HG02840 (cell line): ENCODE measurements around the gene PRKN.
A peak's percentile ranks its signal among the peaks of the same experiment; 100 is the strongest.

Experiments used
- ATAC-seq: cut with Tn5 transposase; IDR thresholded peaks from one replicate; pipeline ENCODE4 v1.9.1; 2021; ENCODE audit warnings: mild to moderate bottlenecking, moderate library complexity, moderate number of reproducible peaks; ENCODE audit not compliant: unreplicated experiment, low FRiP score

The PRKN gene

DNA sequence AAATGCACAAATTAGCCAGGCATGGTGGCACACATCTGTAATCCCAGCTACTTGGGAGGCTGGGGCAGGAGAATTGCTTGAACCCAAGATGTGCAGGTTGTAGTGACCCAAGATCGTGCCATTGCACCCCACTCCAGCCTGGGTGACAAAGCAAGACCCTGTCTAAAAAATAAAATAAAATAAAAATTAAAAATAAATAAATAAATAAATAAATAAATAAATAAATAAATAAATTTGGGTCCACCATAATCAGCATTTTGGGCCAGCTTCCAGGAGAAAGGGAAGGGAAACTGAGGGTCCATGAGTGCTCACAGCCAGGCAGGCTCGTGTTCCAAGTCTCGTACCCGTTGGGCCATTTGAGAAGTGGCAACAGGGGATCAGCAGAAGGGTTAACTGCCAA is 1322.1 kb downstream of the PRKN start:
- no peak for ATAC-seq

DNA sequence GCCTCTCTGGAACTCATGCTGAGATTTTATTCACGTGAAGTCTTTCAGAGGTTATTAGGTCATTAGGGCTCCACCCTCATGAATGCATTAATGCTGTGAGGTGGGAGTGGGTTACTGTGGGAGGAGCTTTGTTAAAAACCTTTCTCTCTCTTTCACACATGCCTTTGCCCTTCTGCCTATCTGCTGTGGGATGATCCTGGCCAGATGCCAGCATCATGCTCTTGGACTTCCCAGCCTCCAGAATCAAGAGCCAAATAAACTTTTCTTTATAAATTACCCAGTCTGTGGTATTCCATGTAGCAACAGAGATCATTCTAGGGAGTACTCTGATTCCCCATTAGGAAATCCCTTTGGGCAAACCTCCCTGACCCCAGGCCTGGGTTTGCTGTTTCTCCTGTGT is 1323.8 kb downstream of the PRKN start:
- ATAC-seq, result no peak

DNA sequence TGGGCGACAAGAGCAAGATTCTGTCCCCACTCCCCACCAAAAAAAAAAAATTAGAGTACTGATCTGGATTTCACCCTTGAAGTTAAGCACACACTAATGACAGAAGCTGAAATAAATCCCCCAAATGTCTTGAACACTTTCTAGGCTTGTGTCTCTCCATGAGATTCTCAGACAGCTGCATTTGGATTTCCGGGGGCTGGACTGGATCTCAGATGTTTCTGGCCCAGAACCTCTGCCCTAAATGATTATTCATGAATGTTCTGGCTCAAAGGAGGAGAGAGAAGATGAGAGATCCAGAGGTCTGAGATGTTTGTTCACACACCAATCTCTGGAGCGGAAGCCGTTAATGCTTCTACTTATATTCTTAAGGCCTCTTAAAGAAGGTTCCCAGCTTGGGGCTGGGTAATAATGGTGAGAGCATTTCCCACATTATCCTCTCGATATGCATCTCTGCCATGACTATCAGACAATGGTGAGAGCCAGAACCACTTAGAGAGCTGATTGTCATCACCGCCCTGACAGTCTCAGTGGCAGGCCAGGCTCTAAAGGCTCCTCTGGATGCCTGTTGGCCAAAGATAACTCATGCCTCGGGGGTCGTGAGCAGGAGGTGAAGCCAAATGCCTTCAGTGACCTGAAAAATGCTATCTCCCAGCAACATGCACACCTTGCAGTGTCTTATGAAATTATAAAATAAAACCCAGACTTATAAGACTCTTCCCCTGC is 1325.8 kb downstream of the PRKN start:
- no peak for ATAC-seq

DNA sequence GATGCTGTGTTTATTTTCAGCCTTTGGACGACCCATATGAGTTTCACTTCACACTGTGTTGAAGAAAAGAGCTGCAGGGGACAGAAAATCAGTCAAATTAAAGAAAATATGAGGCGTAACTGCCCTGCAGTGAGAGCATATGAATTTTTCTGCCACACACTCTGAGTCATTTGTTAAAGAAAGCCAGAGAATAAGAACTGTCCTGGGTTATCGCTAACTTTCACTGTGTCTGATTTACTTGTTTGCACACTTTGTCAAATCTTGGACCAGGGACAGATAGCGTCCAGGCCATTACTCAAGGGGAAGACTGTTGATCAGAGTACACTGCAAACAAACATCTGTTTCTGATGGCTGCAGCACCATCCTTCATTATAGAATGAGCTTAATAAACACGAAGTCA is 1326.9 kb downstream of the PRKN start:
- ATAC-seq, result no peak

DNA sequence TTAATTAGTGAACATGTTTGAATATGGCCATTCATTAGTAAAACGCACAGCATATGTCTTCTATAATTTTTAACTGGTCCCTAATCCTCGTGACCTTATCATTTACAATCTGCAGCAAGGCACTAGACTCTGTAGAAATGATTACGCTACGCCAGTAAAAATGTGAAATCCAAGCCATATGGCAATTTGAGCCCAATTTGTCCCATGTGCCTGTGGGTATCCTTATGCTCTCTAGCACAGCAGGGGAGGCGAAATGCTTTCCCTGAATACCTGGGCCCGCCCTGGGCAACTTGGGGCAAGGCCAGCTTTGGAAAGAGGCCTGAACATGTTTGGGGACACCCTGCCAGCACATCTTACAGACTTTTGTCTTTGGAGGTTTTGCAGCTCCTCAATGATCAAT is 1331.0 kb downstream of the PRKN start:
- ATAC-seq, result no peak

DNA sequence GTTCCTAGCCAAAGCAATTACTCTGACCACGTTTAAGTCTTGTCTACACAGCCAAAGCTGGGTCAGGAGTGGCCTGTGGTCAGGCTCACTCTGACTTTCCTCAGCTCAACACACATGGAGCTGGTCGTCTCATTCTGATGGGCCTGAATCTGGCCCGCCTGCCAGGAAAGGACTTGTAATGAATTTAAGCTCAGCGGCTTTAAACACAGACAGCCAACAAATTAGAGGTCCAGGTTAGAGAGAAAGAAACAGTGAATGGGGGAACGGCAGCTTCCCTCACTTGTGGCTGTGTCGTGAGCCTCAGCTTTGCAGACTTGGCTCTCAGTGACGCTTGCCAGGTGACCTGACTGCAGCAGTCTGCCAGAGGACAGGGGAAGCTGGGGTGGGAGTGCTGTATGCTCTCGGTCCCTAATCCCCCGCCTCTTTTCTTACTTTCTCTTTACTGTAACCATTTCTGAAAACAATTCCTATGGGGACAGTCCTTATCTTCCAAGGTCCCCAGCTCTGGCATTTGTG is 1331.8 kb downstream of the PRKN start:
- ATAC-seq, result no peak

DNA sequence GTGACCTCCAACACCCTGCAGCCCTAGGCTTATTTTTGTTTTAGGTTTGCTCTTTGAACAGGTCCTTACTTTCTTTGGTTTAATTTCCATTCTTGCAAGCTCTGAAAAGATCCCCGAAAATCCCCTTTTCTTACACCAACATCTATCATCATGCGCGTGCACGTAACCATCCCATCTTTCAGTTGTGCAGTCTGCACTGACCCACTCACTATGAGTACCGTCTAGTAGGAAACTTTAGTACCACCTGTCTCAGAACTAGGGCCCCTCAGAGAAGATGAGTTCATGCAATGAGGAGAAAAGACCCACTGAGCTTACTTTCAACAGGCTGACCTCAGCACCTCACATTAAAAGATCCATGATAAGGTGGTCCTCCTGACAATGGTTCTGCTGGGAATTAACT is 1333.1 kb downstream of the PRKN start:
- ATAC-seq, result no peak

DNA sequence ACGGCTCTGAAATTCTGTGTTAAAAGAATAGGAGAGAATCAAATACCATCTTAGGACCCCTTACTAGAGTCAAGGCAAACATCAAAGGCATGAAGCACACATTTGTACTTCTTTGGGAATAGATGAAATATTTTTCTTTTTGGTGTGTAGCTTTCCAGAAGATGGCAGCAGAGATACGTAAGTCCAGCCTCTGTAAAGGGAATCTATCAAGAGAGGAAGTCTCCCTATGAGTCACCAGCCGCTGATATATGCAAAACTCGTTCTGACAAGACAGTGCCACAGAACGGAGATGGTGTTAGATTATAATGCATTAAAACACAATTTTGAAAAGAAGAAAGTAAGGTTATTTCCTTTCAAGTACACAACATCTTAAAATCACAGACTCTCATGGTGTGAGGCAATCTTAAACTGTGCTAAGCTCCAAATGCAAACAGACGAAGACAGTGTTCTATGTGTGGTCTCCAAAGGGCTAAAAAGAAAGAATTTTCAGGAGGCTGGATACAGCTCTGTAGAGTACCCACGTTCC is 1333.7 kb downstream of the PRKN start:
- ATAC-seq, result peak; percentile 100

DNA sequence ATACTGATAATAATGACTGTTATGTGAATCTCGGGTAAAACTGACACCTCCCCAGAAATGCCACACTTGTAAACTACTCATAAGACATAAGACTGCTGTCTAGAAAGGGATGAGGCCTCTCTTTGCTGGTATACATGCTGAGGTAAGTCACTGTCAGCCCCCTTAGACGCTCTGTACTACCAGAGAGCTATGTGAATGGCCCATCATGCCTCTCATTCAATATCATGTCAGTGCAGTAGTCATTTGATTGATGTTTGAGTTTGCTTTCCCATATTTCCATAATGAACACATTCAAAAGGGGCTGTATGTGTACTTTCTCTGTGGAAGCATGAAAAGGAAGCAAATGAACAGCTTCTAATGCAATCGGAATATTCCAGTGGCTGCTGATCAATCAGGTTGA is 1334.3 kb downstream of the PRKN start:
- ATAC-seq, result no peak

DNA sequence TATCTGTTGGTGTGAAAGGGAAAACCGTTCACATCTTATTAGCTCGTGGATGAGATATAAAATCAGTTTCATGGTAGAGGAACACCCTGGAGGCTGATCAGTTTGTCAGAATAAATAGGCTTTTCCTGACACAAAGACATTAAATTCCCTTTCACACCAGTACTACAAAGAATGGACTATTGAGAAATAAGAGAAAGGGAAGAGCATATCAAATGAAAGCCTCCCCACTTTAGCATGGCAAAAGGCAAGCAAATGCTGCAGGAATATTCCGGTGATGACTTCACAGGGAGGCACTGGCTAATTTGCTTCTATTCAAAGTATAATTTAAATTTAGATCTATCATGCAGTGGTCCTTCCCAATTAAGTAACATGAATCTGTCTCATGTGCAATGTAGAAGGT is 1337.8 kb downstream of the PRKN start:
- no peak for ATAC-seq

DNA sequence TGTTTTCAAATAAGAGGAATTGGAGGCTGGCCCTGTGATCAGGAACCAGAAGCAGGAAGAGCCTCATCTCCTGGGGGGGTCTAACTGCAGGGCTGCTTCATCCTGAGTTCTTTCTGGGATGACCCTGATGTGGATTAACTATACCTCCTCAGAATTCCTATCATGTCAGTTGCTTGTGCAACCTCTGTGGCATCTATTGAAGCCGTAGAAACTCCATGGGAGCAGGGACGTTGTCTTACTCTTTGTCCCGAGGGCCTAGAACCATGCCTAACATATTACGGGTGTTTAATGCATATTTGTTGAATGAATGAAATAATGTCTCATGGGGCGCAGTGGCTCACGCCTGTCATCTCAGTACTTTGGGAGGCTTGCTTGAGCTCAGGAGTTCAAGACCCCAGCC is 1343.6 kb downstream of the PRKN start:
- no peak for ATAC-seq

DNA sequence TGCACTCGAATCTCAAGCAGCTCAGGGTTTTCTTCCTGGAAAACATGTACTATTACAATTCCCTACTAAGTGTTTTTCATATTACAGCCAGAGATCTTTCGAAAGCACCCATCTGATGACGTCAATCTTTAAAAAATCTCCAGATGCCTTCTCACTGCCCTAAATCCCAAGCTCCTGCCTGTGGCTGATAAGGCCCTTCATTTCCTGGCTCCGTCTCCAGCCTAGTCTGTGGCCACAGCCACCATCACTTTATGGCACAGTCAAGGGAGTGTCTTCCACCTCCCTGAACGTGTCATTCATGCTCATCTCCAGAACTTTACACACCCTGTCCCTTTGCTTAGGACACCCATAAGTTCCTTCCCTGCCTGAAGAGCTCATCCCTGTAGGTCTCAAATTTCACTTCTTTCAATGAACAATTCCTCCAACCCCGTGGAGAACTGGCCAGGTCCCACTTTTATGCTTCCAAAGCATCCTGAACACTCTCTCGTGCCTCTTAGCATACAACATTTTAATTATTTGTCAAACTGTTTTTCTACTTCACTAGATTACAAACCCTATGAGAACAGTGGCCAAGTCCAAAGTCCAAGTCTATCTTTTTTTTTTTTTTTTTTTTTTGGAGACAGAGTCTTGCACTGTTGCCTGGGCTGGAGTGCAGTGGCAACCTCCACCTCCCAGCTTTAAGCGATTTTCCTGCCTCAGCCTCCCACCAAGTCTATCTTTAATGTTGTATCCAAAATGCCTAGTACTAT is 1347.6 kb downstream of the PRKN start:
- no peak for ATAC-seq

DNA sequence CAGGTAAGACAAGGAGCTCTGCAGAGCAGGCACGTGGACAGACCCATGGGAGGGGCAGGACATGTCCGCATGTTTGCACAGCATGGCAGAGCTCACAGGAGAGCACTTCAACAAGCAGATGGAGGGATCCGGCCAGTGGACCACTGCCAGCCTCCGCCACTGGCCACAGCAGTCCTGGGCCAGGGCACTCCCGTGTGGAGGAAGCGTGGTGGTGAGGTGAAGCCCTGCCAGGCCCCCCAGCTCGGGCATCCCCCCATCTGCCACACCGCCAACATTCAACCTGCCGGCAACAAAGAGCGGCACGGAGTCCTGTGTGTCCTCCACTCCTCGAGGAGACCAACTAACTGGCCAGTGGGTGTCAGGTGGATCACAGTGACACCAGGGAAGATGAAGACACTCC is 1349.5 kb downstream of the PRKN start:
- ATAC-seq, result no peak

DNA sequence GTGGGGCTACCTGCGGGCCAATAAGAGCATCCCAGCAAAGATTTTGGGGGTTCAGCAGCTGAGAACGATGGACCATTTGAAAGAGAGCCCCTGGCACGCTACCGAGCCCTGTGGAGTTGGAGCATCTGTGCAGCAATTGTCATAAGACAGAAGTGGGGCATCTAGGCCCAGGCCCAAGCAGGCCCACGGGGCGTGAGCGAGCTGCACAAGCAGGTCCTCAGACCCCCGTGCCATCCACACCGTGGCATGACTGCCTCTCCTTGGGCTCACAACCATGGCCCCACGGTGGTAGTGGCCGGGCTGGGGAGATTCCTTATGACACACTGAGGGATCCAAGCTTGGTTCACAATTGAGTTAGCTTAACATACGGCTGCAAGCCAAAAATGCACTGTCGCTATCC is 1350.5 kb downstream of the PRKN start:
- no peak for ATAC-seq

DNA sequence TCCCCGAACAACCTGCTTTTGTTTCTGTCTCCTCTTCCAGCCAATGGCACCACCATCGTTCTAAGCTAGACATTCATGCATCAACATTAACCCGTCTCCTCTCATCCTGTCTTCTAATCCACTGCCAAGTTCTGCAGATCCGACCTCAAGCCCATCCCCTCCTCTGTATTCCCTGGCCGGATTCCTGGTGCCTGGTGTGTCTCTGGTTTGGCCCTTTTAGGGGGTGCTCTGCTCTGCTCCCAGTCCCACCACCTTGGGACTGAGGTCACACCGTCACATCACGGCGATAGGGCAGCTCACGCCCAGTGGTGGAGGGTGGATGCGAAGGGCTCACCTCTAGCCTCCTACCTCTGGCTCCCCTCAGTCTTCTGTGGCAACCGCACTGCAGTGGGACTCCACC is 1351.2 kb downstream of the PRKN start:
- no peak for ATAC-seq

DNA sequence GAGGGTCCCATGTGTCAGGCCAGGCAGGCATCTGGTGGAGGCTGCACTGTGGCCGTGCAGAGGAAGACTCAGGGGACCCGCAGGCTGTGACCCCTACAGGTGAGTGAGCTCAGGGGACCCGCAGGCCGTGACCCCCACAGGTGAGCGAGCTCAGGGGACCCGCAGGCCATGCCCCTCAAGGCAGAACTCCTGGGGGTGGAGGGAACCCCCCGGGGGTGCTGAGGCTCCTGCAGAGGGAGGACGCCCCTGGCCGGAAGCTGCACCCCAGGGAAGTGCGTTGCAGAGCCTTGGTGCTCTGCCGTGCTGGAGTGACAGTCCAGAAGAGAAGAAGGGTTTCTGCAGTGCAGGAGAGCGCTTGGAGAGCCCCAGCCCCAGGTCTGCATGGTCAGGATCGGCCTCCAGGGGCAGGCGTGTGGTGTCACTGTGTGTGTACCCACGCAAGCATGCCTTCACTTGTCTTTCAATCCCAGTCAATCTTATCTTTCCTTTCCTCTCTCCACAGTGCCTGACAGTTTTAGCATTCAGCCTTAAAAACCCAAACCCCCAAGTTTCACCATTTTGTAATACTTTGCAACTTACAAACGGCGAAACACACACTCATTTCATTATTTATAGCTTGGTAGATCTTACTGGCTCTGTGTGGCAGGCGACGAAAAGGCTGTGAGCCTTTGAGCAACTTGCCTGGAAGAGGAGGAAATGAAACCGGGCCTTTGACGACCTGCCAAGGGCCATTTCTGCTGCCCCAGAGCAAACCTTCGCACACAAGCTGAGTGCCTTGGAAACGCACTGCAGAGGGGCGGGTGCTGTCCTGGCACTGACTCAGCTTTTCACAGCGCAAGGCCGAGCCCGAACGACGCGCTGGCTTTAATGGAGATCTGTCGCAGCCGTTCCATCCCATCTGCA is 1352.3 kb downstream of the PRKN start:
- no peak for ATAC-seq

DNA sequence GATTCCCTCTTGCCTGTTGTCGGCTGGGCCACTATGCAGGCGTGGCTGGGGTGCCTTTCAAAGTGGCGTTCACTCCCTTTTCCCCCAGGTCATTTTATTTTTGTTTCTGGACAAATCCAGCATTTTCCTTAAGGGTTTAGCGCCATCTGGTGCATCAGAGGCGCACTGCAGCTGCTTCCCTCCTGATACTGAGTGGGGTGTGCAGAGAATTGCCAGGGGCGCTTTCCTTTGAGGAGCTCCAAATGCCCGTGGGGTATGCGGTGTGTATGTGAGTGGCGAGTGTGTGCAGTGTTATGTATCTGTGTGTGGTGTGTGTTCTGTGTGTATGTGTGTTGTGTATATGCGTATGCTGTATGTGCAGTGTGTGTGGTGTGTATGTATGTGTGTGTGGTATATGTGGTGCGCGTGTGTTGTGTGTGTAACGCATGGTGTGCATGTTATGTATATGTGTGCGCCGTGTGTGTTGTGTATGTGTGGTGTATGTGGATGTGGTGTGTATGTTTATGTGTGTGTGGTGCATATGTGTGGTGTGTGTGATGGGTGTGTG is 1353.6 kb downstream of the PRKN start:
- no peak for ATAC-seq

DNA sequence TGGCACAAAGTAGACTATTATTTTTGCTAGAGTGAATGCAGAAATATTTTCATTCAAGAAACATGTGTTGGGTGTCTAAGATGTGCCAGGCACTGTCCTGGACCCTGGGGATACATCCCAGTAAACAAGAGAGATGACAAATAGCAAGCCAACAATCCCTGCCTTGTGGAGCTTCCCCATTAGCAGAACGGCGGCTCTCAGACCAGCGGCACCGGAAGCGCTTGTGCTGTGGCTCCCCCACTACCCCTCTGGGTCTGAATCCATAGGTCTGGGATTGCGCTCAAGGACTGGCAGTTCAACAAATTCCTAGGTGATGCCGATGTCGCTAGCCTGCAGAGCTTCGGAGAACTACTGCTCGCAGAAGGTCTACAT is 1355.2 kb downstream of the PRKN start:
- ATAC-seq, result no peak

DNA sequence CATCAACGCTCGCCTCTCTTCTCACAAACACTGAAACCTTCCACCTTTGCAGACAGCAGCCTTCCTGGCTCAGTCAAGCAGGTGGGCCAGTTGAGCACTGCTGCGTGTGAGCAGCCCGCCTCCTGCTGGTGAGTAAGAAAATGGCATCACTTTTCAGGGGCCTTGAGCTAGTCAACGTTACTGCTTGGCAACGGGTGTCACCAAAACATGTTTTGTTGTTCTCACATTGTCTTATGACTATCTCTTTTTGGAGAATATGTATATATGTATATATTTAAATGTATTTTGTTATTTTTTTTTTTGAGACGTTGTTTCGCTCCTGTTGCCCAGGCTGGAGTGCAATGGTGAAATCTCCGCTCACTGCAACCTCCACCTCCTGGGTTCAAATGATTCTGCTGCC is 1356.7 kb downstream of the PRKN start:
- ATAC-seq, result peak; percentile 74

DNA sequence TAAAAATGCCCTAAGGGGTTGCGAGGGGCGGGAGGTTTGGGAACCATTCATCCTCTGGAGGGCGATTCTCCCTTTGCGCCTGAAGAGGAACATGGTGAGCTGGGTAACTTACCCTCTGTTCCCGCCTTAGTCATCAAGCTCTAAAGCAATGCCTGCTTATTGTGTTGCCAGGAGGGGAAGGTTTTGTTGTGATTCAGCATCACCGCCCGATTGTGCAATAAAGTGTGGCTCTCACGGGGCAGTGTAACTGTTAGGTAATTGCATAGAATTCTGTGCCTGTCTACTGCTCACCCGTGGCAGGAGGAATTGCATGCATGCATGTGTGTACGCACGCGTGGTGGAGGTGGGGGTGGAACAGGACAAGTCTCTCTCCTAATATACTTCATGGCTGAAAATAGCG is 1358.2 kb downstream of the PRKN start:
- no peak for ATAC-seq

DNA sequence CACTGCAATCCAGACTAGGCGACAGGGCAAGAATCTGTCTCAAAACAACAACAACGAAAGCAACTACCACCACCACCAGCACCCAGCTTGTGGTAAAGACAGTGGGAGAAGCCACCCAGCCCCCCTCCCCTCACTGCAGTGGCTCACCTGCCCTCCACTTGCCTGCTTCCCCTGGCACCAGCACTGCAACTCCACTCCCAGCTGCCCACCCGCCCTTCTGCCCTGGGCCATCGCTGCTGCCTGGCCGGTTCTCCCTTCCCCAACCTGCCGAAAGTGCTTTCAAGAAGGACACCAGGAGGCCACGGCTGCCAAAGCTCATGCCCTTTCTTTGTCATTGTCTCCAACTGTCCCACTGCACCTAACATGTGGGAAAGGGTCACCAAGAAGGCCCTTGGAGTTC is 1359.1 kb downstream of the PRKN start:
- ATAC-seq, result no peak
